Stimulated activated memory B cell treated with anti-CD40 and anti-IgM and Interleukin-4, amounts not matched to agents 10 μg/mL and 1 μg/mL and 100 μg/mL, for 72 hours (primary cell): ENCODE data around the gene OR52R1.
"Not testable (repeated sequence)": the region's sequence is repeated elsewhere in the genome, so short reads cannot be mapped to it uniquely, and the experiment has no call there.

ENCODE experiments used
- ATAC-seq: fragments of 150-1000 bp; cut with Tn5 transposase; 2 replicates; pipeline ENCODE4 v1.10.0; 2021
- H3K27ac Mint-ChIP-seq: one replicate; pipeline ENCODE4 v1.8.0; 2022; ENCODE audit warnings: mild to moderate bottlenecking, mixed read lengths
- H3K27me3 Mint-ChIP-seq: one replicate; pipeline ENCODE4 v1.8.0; 2022; ENCODE audit warnings: mixed read lengths
- H3K36me3 Mint-ChIP-seq: one replicate; pipeline ENCODE4 v1.8.0; 2022; ENCODE audit warnings: mixed read lengths
- H3K4me1 Mint-ChIP-seq: one replicate; pipeline ENCODE4 v1.8.0; 2022; ENCODE audit warnings: mixed read lengths
- H3K4me3 Mint-ChIP-seq: one replicate; pipeline ENCODE4 v1.8.0; 2022; ENCODE audit warnings: mild to moderate bottlenecking, moderate library complexity, mixed read lengths
- H3K9me3 Mint-ChIP-seq: one replicate; pipeline ENCODE4 v1.8.0; 2022; ENCODE audit warnings: mixed read lengths

Gene OR52R1

GRCh38 chr11:4804280-4804679, at the start of gene OR52R1:
OR52R1 (minus strand) TSS chr11:4804380; CDS start chr11:4804380, 0 bp downstream.
- Mint-ChIP-seq H3K27me3 (no peaks in the 10 kb centered on the region), H3K27ac (no peak within 1 kb of the TSS), H3K36me3 (no peaks in the 10 kb centered on the region), H3K9me3 (no peaks in the 10 kb centered on the region), H3K4me3 (no peak within 1 kb of the TSS), H3K4me1 (no peaks in the 10 kb centered on the region)
- no peak for ATAC-seq

GRCh38 chr11:4851033-4851432, 46.9 kb upstream of the OR52R1 start:
- Mint-ChIP-seq H3K4me1 (no peaks in the 10 kb centered on the region), H3K36me3 (no peaks in the 10 kb centered on the region), H3K4me3 (no peak overlapping the region), H3K9me3 (peaks cover 5% of the 10 kb centered on the region), H3K27me3 (peaks cover 8% of the 10 kb centered on the region), H3K27ac (no peak overlapping the region)
- no peak for ATAC-seq

- no peak within 1 kb of the TSS for H3K27ac Mint-ChIP-seq
- H3K27me3 Mint-ChIP-seq = peaks cover 12% of the 10 kb centered on the region
Observed at GRCh38 chr11:4848908-4849532, 44.8 kb upstream of the OR52R1 start, which contains the start of gene OR51S1. OR51S1 (minus strand) TSS chr11:4849208; CDS start chr11:4849208, 0 bp downstream.

GRCh38 chr11:4839851-4840549, 35.8 kb upstream of the OR52R1 start:
- H3K27me3 Mint-ChIP-seq = peaks cover 19% of the 10 kb centered on the region
- no peak overlapping the region for H3K4me3 Mint-ChIP-seq
- no peaks in the 10 kb centered on the region for H3K4me1 Mint-ChIP-seq
- no peak for ATAC-seq
- H3K27ac Mint-ChIP-seq = no peak overlapping the region
- H3K36me3 Mint-ChIP-seq = no peaks in the 10 kb centered on the region
- no peaks in the 10 kb centered on the region for H3K9me3 Mint-ChIP-seq

More at GRCh38 chr11:4848908-4849532, 44.8 kb upstream of the OR52R1 start, which contains the start of gene OR51S1:
- Mint-ChIP-seq H3K36me3 (no peaks in the 10 kb centered on the region), H3K4me1 (no peaks in the 10 kb centered on the region), H3K9me3 (peaks cover 3% of the 10 kb centered on the region), H3K4me3 (no peak within 1 kb of the TSS)
- ATAC-seq = no peak

- H3K4me3 Mint-ChIP-seq = no peak overlapping the region
- H3K27me3 Mint-ChIP-seq = no peaks in the 10 kb centered on the region
- no peaks in the 10 kb centered on the region for H3K36me3 Mint-ChIP-seq
- H3K27ac Mint-ChIP-seq = no peak overlapping the region
- no peak for ATAC-seq
- H3K4me1 Mint-ChIP-seq = no peaks in the 10 kb centered on the region
- H3K9me3 Mint-ChIP-seq = no peaks in the 10 kb centered on the region
Observed at GRCh38 chr11:4830909-4831308, 26.7 kb upstream of the OR52R1 start.

GRCh38 chr11:4830346-4830745, 26.2 kb upstream of the OR52R1 start:
- Mint-ChIP-seq H3K36me3 (no peaks in the 10 kb centered on the region), H3K4me1 (no peaks in the 10 kb centered on the region)
- ATAC-seq = no peak

GRCh38 chr11:4826425-4826824, 22.2 kb upstream of the OR52R1 start:
- Mint-ChIP-seq H3K9me3 (no peaks in the 10 kb centered on the region), H3K4me3 (no peak overlapping the region), H3K27ac (no peak overlapping the region), H3K27me3 (no peaks in the 10 kb centered on the region), H3K36me3 (no peaks in the 10 kb centered on the region), H3K4me1 (no peaks in the 10 kb centered on the region)
- no peak for ATAC-seq

More at GRCh38 chr11:4830346-4830745, 26.2 kb upstream of the OR52R1 start:
- no peak overlapping the region for H3K27ac Mint-ChIP-seq
- H3K4me3 Mint-ChIP-seq = no peak overlapping the region
- no peaks in the 10 kb centered on the region for H3K27me3 Mint-ChIP-seq
- no peaks in the 10 kb centered on the region for H3K9me3 Mint-ChIP-seq

GRCh38 chr11:4825132-4825531, 21.0 kb upstream of the OR52R1 start:
- no peaks in the 10 kb centered on the region for H3K36me3 Mint-ChIP-seq
- ATAC-seq = no peak
- no peaks in the 10 kb centered on the region for H3K27me3 Mint-ChIP-seq
- H3K9me3 Mint-ChIP-seq = no peaks in the 10 kb centered on the region
- no peak overlapping the region for H3K4me3 Mint-ChIP-seq
- no peaks in the 10 kb centered on the region for H3K4me1 Mint-ChIP-seq
- H3K27ac Mint-ChIP-seq = no peak overlapping the region

- Mint-ChIP-seq H3K4me3 (no peak within 1 kb of the TSS), H3K4me1 (no peaks in the 10 kb centered on the region), H3K27ac (no peak within 1 kb of the TSS), H3K27me3 (no peaks in the 10 kb centered on the region), H3K36me3 (no peaks in the 10 kb centered on the region), H3K9me3 (no peaks in the 10 kb centered on the region)
- no peak for ATAC-seq
Observed at GRCh38 chr11:4821021-4821420, 16.8 kb upstream of the OR52R1 start, which contains the start of gene OR51F2. OR51F2 (plus strand) TSS chr11:4821321; CDS start chr11:4821422, 101 bp downstream.

GRCh38 chr11:4809246-4809645, 5.1 kb upstream of the OR52R1 start:
- H3K9me3 Mint-ChIP-seq = no peaks in the 10 kb centered on the region

GRCh38 chr11:4808476-4808875, 4.3 kb upstream of the OR52R1 start:
- no peak overlapping the region for H3K4me3 Mint-ChIP-seq
- no peaks in the 10 kb centered on the region for H3K4me1 Mint-ChIP-seq
- no peaks in the 10 kb centered on the region for H3K9me3 Mint-ChIP-seq
- H3K36me3 Mint-ChIP-seq = no peaks in the 10 kb centered on the region
- H3K27me3 Mint-ChIP-seq = no peaks in the 10 kb centered on the region
- no peak overlapping the region for H3K27ac Mint-ChIP-seq
- ATAC-seq = no peak

More at GRCh38 chr11:4809246-4809645, 5.1 kb upstream of the OR52R1 start:
- ATAC-seq = no peak
- H3K4me3 Mint-ChIP-seq = no peak overlapping the region
- no peak overlapping the region for H3K27ac Mint-ChIP-seq
- no peaks in the 10 kb centered on the region for H3K27me3 Mint-ChIP-seq
- H3K4me1 Mint-ChIP-seq = no peaks in the 10 kb centered on the region
- H3K36me3 Mint-ChIP-seq = no peaks in the 10 kb centered on the region

GRCh38 chr11:4801316-4801715, 2.9 kb downstream of the OR52R1 start:
- H3K27me3 Mint-ChIP-seq, H3K4me1 Mint-ChIP-seq, H3K27ac Mint-ChIP-seq, H3K9me3 Mint-ChIP-seq, H3K4me3 Mint-ChIP-seq, ATAC-seq, H3K36me3 Mint-ChIP-seq: not testable (repeated sequence)

GRCh38 chr11:4798427-4799183, 5.6 kb downstream of the OR52R1 start:
- no peak overlapping the region for H3K4me3 Mint-ChIP-seq
- no peaks in the 10 kb centered on the region for H3K9me3 Mint-ChIP-seq
- H3K36me3 Mint-ChIP-seq = no peaks in the 10 kb centered on the region
- H3K27ac Mint-ChIP-seq = no peak overlapping the region
- ATAC-seq = no peak
- no peaks in the 10 kb centered on the region for H3K4me1 Mint-ChIP-seq
- no peaks in the 10 kb centered on the region for H3K27me3 Mint-ChIP-seq

- Mint-ChIP-seq H3K27me3 (peaks cover 4% of the 10 kb centered on the region), H3K4me3 (no peak overlapping the region), H3K36me3 (no peaks in the 10 kb centered on the region), H3K9me3 (no peaks in the 10 kb centered on the region), H3K4me1 (no peaks in the 10 kb centered on the region), H3K27ac (no peak overlapping the region)
- ATAC-seq = no peak
Observed at GRCh38 chr11:4797206-4797605, 7.0 kb downstream of the OR52R1 start.

GRCh38 chr11:4782454-4782853, 21.7 kb downstream of the OR52R1 start:
- ATAC-seq = no peak
- Mint-ChIP-seq H3K27ac (no peak overlapping the region), H3K4me3 (no peak overlapping the region), H3K4me1 (no peaks in the 10 kb centered on the region), H3K27me3 (peaks cover 10% of the 10 kb centered on the region), H3K9me3 (peaks cover 8% of the 10 kb centered on the region), H3K36me3 (no peaks in the 10 kb centered on the region)
